T-helper 1 cell treated with Interleukin-12 subunit alpha and Interleukin-12 subunit beta and Interleukin-4 antibody, amounts not matched to agents 30 μg/mL and 1 μg/mL, for 36 hours (primary cell): ENCODE results near the gene ARNT2.

Experiments
- H3K27ac Mint-ChIP-seq: one replicate; pipeline ENCODE4 v1.8.0; 2021; ENCODE audit warnings: mild to moderate bottlenecking, mixed read lengths
- H3K27me3 Mint-ChIP-seq: one replicate; pipeline ENCODE4 v1.8.0; 2021; ENCODE audit warnings: low read depth, mixed read lengths
- H3K36me3 Mint-ChIP-seq: one replicate; pipeline ENCODE4 v1.8.0; 2021; ENCODE audit warnings: low read depth, mixed read lengths
- H3K4me1 Mint-ChIP-seq: one replicate; pipeline ENCODE4 v1.8.0; 2021; ENCODE audit warnings: low read depth, mixed read lengths
- H3K4me3 Mint-ChIP-seq: one replicate; pipeline ENCODE4 v1.8.0; 2021; ENCODE audit warnings: mild to moderate bottlenecking, moderate library complexity, mixed read lengths
- H3K9me3 Mint-ChIP-seq: one replicate; pipeline ENCODE4 v1.8.0; 2021; ENCODE audit warnings: mixed read lengths

The ARNT2 gene

GRCh38 chr15:80476036-80476435 is 71.9 kb downstream of the ARNT2 start:
- Mint-ChIP-seq H3K27me3 (no peaks in the 10 kb centered on the region), H3K36me3 (no peaks in the 10 kb centered on the region), H3K4me3 (no peak overlapping the region), H3K9me3 (peaks cover 7% of the 10 kb centered on the region), H3K27ac (no peak overlapping the region), H3K4me1 (no peaks in the 10 kb centered on the region)

GRCh38 chr15:80478075-80478474 is 73.9 kb downstream of the ARNT2 start:
- H3K4me1 Mint-ChIP-seq, result no peaks in the 10 kb centered on the region
- H3K4me3 Mint-ChIP-seq, result no peak overlapping the region
- H3K27me3 Mint-ChIP-seq, result no peaks in the 10 kb centered on the region
- peaks cover 7% of the 10 kb centered on the region for H3K9me3 Mint-ChIP-seq
- no peaks in the 10 kb centered on the region for H3K36me3 Mint-ChIP-seq
- no peak overlapping the region for H3K27ac Mint-ChIP-seq

GRCh38 chr15:80479191-80479590 is 75.0 kb downstream of the ARNT2 start:
- Mint-ChIP-seq H3K4me3 (no peak overlapping the region), H3K4me1 (no peaks in the 10 kb centered on the region), H3K36me3 (no peaks in the 10 kb centered on the region), H3K27me3 (no peaks in the 10 kb centered on the region), H3K9me3 (peaks cover 7% of the 10 kb centered on the region), H3K27ac (no peak overlapping the region)

GRCh38 chr15:80480171-80480811 is 76.1 kb downstream of the ARNT2 start:
- Mint-ChIP-seq H3K27me3 (no peaks in the 10 kb centered on the region), H3K36me3 (no peaks in the 10 kb centered on the region), H3K4me1 (no peaks in the 10 kb centered on the region), H3K9me3 (peaks cover 7% of the 10 kb centered on the region), H3K27ac (no peak overlapping the region), H3K4me3 (no peak overlapping the region)

- Mint-ChIP-seq H3K36me3 (no peaks in the 10 kb centered on the region), H3K9me3 (peaks cover 3% of the 10 kb centered on the region), H3K27me3 (no peaks in the 10 kb centered on the region), H3K4me1 (no peaks in the 10 kb centered on the region), H3K27ac (no peak overlapping the region), H3K4me3 (no peak overlapping the region)
Measured at GRCh38 chr15:80480909-80481308, 76.7 kb downstream of the ARNT2 start.

- Mint-ChIP-seq H3K27ac (no peak overlapping the region), H3K27me3 (no peaks in the 10 kb centered on the region), H3K36me3 (no peaks in the 10 kb centered on the region), H3K4me1 (no peaks in the 10 kb centered on the region), H3K4me3 (no peak overlapping the region), H3K9me3 (no peaks in the 10 kb centered on the region)
Measured at GRCh38 chr15:80482696-80483095, 78.5 kb downstream of the ARNT2 start.

- H3K36me3 Mint-ChIP-seq, result no peaks in the 10 kb centered on the region
- no peaks in the 10 kb centered on the region for H3K9me3 Mint-ChIP-seq
- H3K4me1 Mint-ChIP-seq, result no peaks in the 10 kb centered on the region
- H3K27me3 Mint-ChIP-seq, result no peaks in the 10 kb centered on the region
- no peak overlapping the region for H3K27ac Mint-ChIP-seq
- no peak overlapping the region for H3K4me3 Mint-ChIP-seq
Measured at GRCh38 chr15:80483725-80484161, 79.6 kb downstream of the ARNT2 start.

- no peaks in the 10 kb centered on the region for H3K27me3 Mint-ChIP-seq
- H3K36me3 Mint-ChIP-seq, result no peaks in the 10 kb centered on the region
- no peaks in the 10 kb centered on the region for H3K9me3 Mint-ChIP-seq
- no peak overlapping the region for H3K4me3 Mint-ChIP-seq
- H3K27ac Mint-ChIP-seq, result no peak overlapping the region
- no peaks in the 10 kb centered on the region for H3K4me1 Mint-ChIP-seq
Measured at GRCh38 chr15:80484333-80484864, 80.2 kb downstream of the ARNT2 start.

GRCh38 chr15:80485370-80486164 is 81.4 kb downstream of the ARNT2 start:
- Mint-ChIP-seq H3K9me3 (no peaks in the 10 kb centered on the region), H3K27me3 (no peaks in the 10 kb centered on the region), H3K4me3 (no peak overlapping the region), H3K4me1 (no peaks in the 10 kb centered on the region), H3K27ac (no peak overlapping the region), H3K36me3 (no peaks in the 10 kb centered on the region)

- Mint-ChIP-seq H3K9me3 (no peaks in the 10 kb centered on the region), H3K4me1 (no peaks in the 10 kb centered on the region), H3K27me3 (no peaks in the 10 kb centered on the region), H3K27ac (no peak overlapping the region), H3K4me3 (no peak overlapping the region), H3K36me3 (no peaks in the 10 kb centered on the region)
Measured at GRCh38 chr15:80487839-80488390, 83.7 kb downstream of the ARNT2 start.

- no peaks in the 10 kb centered on the region for H3K36me3 Mint-ChIP-seq
- H3K27me3 Mint-ChIP-seq, result no peaks in the 10 kb centered on the region
- no peaks in the 10 kb centered on the region for H3K9me3 Mint-ChIP-seq
- H3K4me1 Mint-ChIP-seq, result no peaks in the 10 kb centered on the region
- no peak overlapping the region for H3K27ac Mint-ChIP-seq
- H3K4me3 Mint-ChIP-seq, result no peak overlapping the region
Measured at GRCh38 chr15:80489030-80489594, 84.9 kb downstream of the ARNT2 start.

GRCh38 chr15:80490431-80490990 is 86.3 kb downstream of the ARNT2 start:
- H3K4me3 Mint-ChIP-seq, result no peak overlapping the region
- H3K27ac Mint-ChIP-seq, result no peak overlapping the region
- H3K36me3 Mint-ChIP-seq, result no peaks in the 10 kb centered on the region

GRCh38 chr15:80491163-80491847 is 87.1 kb downstream of the ARNT2 start:
- Mint-ChIP-seq H3K36me3 (no peaks in the 10 kb centered on the region), H3K27me3 (no peaks in the 10 kb centered on the region), H3K4me3 (no peak overlapping the region), H3K4me1 (no peaks in the 10 kb centered on the region), H3K9me3 (no peaks in the 10 kb centered on the region), H3K27ac (no peak overlapping the region)

More at GRCh38 chr15:80490431-80490990, 86.3 kb downstream of the ARNT2 start:
- no peaks in the 10 kb centered on the region for H3K27me3 Mint-ChIP-seq
- no peaks in the 10 kb centered on the region for H3K4me1 Mint-ChIP-seq
- H3K9me3 Mint-ChIP-seq, result no peaks in the 10 kb centered on the region

GRCh38 chr15:80492409-80492808 is 88.2 kb downstream of the ARNT2 start:
- Mint-ChIP-seq H3K9me3 (no peaks in the 10 kb centered on the region), H3K27me3 (no peaks in the 10 kb centered on the region), H3K36me3 (no peaks in the 10 kb centered on the region), H3K4me1 (no peaks in the 10 kb centered on the region), H3K27ac (no peak overlapping the region), H3K4me3 (no peak overlapping the region)
